ENCODE results near the gene ZBTB46.

The ZBTB46 gene

GRCh38 chr20:63737945-63738686 is 92.9 kb downstream of the ZBTB46 start:
- Histone ChIP-seq H3K9me3 (ENCODE audit: insufficient read depth, low read length, severe bottlenecking) (no peaks in the 10 kb centered on the region), H3K36me3 (ENCODE audit: insufficient read depth, low read length) (peaks cover 77% of the 10 kb centered on the region), H3K9ac (ENCODE audit: low read depth, low read length) (no peak overlapping the region), H2AFZ (ENCODE audit: low read depth, low read length) (no peak overlapping the region), H3K27ac (ENCODE audit: low read length) (no peak overlapping the region), H3K4me1 (ENCODE audit: insufficient read depth, low read length) (peaks cover 22% of the 10 kb centered on the region), H3K79me2 (ENCODE audit: insufficient read depth, low read length) (peaks cover 15% of the 10 kb centered on the region), H4K20me1 (ENCODE audit: insufficient read depth, low read length) (peaks cover 53% of the 10 kb centered on the region), H3K4me2 (ENCODE audit: insufficient read depth, low read length) (no peak overlapping the region), H3K4me3 (ENCODE audit: low read depth in 1 of 2, low read length in 2 of 2) (no peak overlapping the region), H3K27me3 (ENCODE audit: insufficient read depth, low read length, poor library complexity) (no peaks in the 10 kb centered on the region)
- TF ChIP-seq EZH2 (IDR thresholded peaks at IDR 0.05; ENCODE audit: borderline replicate concordance, low read depth, low read length, severe bottlenecking) (no peak), CTCF (IDR thresholded peaks at IDR 0.05; ENCODE audit: borderline replicate concordance, extremely low read depth, low read length, poor library complexity, severe bottlenecking) (no peak)
- DNase-seq (no peak), ATAC-seq (ENCODE audit: insufficient read depth, low read depth) (no peak)

GRCh38 chr20:63737695-63737944 is 93.4 kb downstream of the ZBTB46 start:
- Histone ChIP-seq H3K9me3 (ENCODE audit: insufficient read depth, low read length, severe bottlenecking) (no peaks in the 10 kb centered on the region), H3K9ac (ENCODE audit: low read depth, low read length) (no peak overlapping the region), H2AFZ (ENCODE audit: low read depth, low read length) (no peak overlapping the region), H3K4me2 (ENCODE audit: insufficient read depth, low read length) (no peak overlapping the region), H3K27ac (ENCODE audit: low read length) (no peak overlapping the region), H4K20me1 (ENCODE audit: insufficient read depth, low read length) (peaks cover 56% of the 10 kb centered on the region), H3K27me3 (ENCODE audit: insufficient read depth, low read length, poor library complexity) (no peaks in the 10 kb centered on the region), H3K4me1 (ENCODE audit: insufficient read depth, low read length) (peaks cover 22% of the 10 kb centered on the region), H3K4me3 (ENCODE audit: low read depth in 1 of 2, low read length in 2 of 2) (no peak overlapping the region), H3K79me2 (ENCODE audit: insufficient read depth, low read length) (peaks cover 20% of the 10 kb centered on the region), H3K36me3 (ENCODE audit: insufficient read depth, low read length) (peaks cover 79% of the 10 kb centered on the region)
- no peak for DNase-seq
- TF ChIP-seq EZH2 (IDR thresholded peaks at IDR 0.05; ENCODE audit: borderline replicate concordance, low read depth, low read length, severe bottlenecking) (no peak), CTCF (IDR thresholded peaks at IDR 0.05; ENCODE audit: borderline replicate concordance, extremely low read depth, low read length, poor library complexity, severe bottlenecking) (no peak)
- ATAC-seq (ENCODE audit: insufficient read depth, low read depth), result no peak

GRCh38 chr20:63736893-63737694 is 94.0 kb downstream of the ZBTB46 start:
- Histone ChIP-seq H2AFZ (ENCODE audit: low read depth, low read length) (no peak overlapping the region), H4K20me1 (ENCODE audit: insufficient read depth, low read length) (peaks cover 61% of the 10 kb centered on the region), H3K4me1 (ENCODE audit: insufficient read depth, low read length) (peaks cover 22% of the 10 kb centered on the region), H3K4me3 (ENCODE audit: low read depth in 1 of 2, low read length in 2 of 2) (no peak overlapping the region), H3K9me3 (ENCODE audit: insufficient read depth, low read length, severe bottlenecking) (no peaks in the 10 kb centered on the region), H3K4me2 (ENCODE audit: insufficient read depth, low read length) (no peak overlapping the region), H3K79me2 (ENCODE audit: insufficient read depth, low read length) (peaks cover 24% of the 10 kb centered on the region), H3K36me3 (ENCODE audit: insufficient read depth, low read length) (peaks cover 78% of the 10 kb centered on the region), H3K27me3 (ENCODE audit: insufficient read depth, low read length, poor library complexity) (no peaks in the 10 kb centered on the region), H3K27ac (ENCODE audit: low read length) (no peak overlapping the region), H3K9ac (ENCODE audit: low read depth, low read length) (no peak overlapping the region)
- TF ChIP-seq EZH2 (IDR thresholded peaks at IDR 0.05; ENCODE audit: borderline replicate concordance, low read depth, low read length, severe bottlenecking) (no peak), CTCF (IDR thresholded peaks at IDR 0.05; ENCODE audit: borderline replicate concordance, extremely low read depth, low read length, poor library complexity, severe bottlenecking) (no peak)
- DNase-seq (peak; percentile 41), ATAC-seq (ENCODE audit: insufficient read depth, low read depth) (no peak)

Measured in DND-41 (cell line).